Choroid plexus epithelial cell (primary cell): Measurements from ENCODE around the gene SMC6.

Experiments
- DNase-seq: peaks from one replicate; pipeline ENCODE4 v3.0.0-alpha.2; 2010; ENCODE audit warnings: low read depth
- H3K4me3 ChIP-seq: 2 replicates; pipeline ENCODE4 v1.5.1; 2011; ENCODE audit warnings: low read depth, mild to moderate bottlenecking, control low read depth, low read length, moderate library complexity
- CTCF ChIP-seq: conservative IDR thresholded peaks from 2 replicates; pipeline ENCODE4 v1.5.1; 2011; ENCODE audit warnings: low read depth, mild to moderate bottlenecking, control low read depth, inconsistent platforms, low read length, moderate library complexity

SMC6 gene

GRCh38 chr2:17672583-17673317 is 80.9 kb downstream of the SMC6 start:
- peak; percentile 13 for TF ChIP-seq CTCF
- no peak overlapping the region for H3K4me3 ChIP-seq
- peak; percentile 73 for DNase-seq

GRCh38 chr2:17667898-17668297 is 85.7 kb downstream of the SMC6 start:
- H3K4me3 ChIP-seq: no peak overlapping the region
- no peak for DNase-seq
- no peak for TF ChIP-seq CTCF

- no peak overlapping the region for H3K4me3 ChIP-seq
- no peak for TF ChIP-seq CTCF
- DNase-seq: no peak
These were observed 89.1 kb downstream of the SMC6 start for GRCh38 chr2:17664534-17664933.

GRCh38 chr2:17662723-17663122 is 90.9 kb downstream of the SMC6 start:
- no peak for TF ChIP-seq CTCF
- no peak overlapping the region for H3K4me3 ChIP-seq
- no peak for DNase-seq

- DNase-seq: no peak
- TF ChIP-seq CTCF: no peak
- no peak overlapping the region for H3K4me3 ChIP-seq
These were observed 92.2 kb downstream of the SMC6 start for GRCh38 chr2:17661460-17661859.

- no peak overlapping the region for H3K4me3 ChIP-seq
- no peak for TF ChIP-seq CTCF
- DNase-seq: no peak
These were observed 93.4 kb downstream of the SMC6 start for GRCh38 chr2:17660219-17660618.

GRCh38 chr2:17658251-17658843 is 95.3 kb downstream of the SMC6 start:
- peak; percentile 51 for DNase-seq
- TF ChIP-seq CTCF: no peak
- no peak overlapping the region for H3K4me3 ChIP-seq
